ENCODE data around the gene ALPP.
"Not testable (repeated sequence)": the region's sequence is repeated elsewhere in the genome, so short reads cannot be mapped to it uniquely, and the experiment has no call there.

Gene ALPP

DNA sequence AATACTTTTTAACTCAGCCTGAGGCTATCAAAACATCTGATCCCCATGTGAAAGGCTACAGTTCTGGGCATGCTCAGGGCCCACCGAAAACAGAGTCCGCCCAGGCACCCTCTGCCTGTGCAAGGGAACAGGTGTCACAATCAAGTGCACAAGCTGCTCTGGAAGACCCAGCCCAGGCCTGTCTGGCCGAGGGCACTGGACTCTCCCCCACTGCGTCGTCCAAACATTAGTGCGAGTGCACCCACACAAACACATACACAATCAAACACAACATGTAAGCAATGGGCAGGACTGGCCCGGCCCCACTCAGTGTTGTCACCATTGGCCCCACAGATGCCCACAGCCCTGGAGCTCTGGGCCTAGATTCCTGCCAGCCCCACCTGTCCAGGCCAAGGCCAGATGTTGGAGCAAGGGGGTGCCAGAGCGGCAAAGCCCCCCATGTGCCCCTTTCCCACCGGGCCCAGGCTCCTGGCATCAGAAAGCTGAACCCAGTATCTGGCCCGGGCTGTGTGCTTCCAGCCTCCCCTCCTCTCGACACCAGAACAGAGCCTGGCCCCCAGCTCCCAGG lies 27.5 kb downstream of the ALPP start:
- no peaks in the 10 kb centered on the region for H4K20me1 ChIP-seq (ENCODE audit: insufficient read depth)
- H3K9ac ChIP-seq, result no peak overlapping the region

DNA sequence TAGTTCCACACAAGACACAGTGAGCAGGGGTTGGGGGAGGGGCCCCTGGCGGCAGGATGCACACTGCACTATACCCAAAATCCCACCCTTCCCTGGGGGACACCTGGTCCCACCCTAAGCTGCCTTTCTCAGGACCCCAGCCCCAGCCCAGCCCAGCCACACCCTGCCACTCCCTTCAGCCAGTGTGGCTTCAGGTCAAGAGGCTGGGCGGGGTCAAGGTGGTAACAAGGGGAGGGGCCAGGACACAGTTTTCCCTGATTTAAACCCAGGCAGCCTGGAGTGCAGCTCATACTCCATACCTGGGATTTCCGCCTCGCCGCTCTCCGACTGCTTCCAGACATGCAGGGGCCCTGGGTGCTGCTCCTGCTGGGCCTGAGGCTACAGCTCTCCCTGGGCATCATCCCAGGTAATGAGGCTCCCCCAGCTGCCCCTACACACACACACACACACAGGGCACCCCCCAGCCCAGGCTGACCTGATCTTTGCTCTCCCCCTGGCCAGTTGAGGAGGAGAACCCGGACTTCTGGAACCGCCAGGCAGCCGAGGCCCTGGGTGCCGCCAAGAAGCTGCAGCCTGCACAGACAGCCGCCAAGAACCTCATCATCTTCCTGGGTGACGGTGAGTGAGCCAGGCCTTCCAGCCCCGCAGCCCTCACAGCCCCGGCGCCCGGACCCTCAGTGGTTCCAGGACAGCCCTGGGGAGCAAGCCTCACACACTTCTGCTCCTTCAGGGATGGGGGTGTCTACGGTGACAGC lies 28.2 kb downstream of the ALPP start, which contains the start of gene ALPG:
Gene ALPG, plus strand, starts transcription at position 289 of the 755 bp plus-strand sequence. Its CDS starts 51 bp downstream, at position 340.
- H3K4me3 ChIP-seq (IDR thresholded peaks at IDR 0.05; ENCODE audit: insufficient read depth, low read depth, low read length), result no peak within 1 kb of the TSS

More for the DNA sequence above, 27.5 kb downstream of the ALPP start:
- H3K36me3 ChIP-seq (ENCODE audit: insufficient read depth), result no peaks in the 10 kb centered on the region
- TF ChIP-seq, protein P1, sequence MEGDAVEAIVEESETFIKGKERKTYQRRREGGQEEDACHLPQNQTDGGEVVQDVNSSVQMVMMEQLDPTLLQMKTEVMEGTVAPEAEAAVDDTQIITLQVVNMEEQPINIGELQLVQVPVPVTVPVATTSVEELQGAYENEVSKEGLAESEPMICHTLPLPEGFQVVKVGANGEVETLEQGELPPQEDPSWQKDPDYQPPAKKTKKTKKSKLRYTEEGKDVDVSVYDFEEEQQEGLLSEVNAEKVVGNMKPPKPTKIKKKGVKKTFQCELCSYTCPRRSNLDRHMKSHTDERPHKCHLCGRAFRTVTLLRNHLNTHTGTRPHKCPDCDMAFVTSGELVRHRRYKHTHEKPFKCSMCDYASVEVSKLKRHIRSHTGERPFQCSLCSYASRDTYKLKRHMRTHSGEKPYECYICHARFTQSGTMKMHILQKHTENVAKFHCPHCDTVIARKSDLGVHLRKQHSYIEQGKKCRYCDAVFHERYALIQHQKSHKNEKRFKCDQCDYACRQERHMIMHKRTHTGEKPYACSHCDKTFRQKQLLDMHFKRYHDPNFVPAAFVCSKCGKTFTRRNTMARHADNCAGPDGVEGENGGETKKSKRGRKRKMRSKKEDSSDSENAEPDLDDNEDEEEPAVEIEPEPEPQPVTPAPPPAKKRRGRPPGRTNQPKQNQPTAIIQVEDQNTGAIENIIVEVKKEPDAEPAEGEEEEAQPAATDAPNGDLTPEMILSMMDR (conservative IDR thresholded peaks at IDR 0.05; ENCODE audit: low read depth, low read length), result no peak
- H3K4me3 ChIP-seq (IDR thresholded peaks at IDR 0.05; ENCODE audit: insufficient read depth, low read depth, low read length), result no peak overlapping the region
- H3K4me2 ChIP-seq, result no peak overlapping the region
- no peaks in the 10 kb centered on the region for H3K27me3 ChIP-seq (ENCODE audit: insufficient read depth, low read depth)
- no peaks in the 10 kb centered on the region for H3K79me2 ChIP-seq (ENCODE audit: insufficient read depth, low read depth)
- H2AFZ ChIP-seq (ENCODE audit: low read depth), result no peak overlapping the region
- H3K27ac ChIP-seq, result no peak overlapping the region
- no peaks in the 10 kb centered on the region for H3K4me1 ChIP-seq (ENCODE audit: low read depth, poor library complexity, severe bottlenecking)

DNA sequence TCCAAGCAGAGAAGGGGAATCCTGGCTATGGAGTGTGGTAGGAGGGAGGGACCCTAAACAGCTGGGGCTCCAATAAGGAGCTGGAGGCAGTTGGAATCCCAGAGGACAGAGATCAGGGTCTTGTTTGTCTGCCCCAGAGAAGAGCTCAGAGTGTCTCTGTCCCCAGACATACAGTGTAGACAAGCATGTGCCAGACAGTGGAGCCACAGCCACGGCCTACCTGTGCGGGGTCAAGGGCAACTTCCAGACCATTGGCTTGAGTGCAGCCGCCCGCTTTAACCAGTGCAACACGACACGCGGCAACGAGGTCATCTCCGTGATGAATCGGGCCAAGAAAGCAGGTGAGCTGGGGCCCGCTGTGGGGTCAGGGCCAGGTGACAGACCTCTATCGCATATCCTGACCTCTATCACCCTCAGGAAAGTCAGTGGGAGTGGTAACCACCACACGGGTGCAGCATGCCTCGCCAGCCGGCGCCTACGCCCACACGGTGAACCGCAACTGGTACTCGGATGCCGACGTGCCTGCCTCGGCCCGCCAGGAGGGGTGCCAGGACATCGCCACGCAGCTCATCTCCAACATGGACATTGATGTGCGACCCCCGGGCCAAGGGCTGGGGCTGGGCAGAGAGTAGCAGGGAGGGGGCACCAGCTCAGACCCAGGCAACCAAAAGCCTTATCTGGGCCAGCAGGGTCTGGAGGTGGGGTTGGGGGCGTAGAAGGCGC lies 29.0 kb downstream of the ALPP start:
- H3K4me3 ChIP-seq (IDR thresholded peaks at IDR 0.05; ENCODE audit: insufficient read depth, low read depth, low read length); H3K36me3 ChIP-seq (ENCODE audit: insufficient read depth); H3K27me3 ChIP-seq (ENCODE audit: insufficient read depth, low read depth); H3K4me2 ChIP-seq; H3K79me2 ChIP-seq (ENCODE audit: insufficient read depth, low read depth); H4K20me1 ChIP-seq (ENCODE audit: insufficient read depth); H3K9ac ChIP-seq; H3K4me1 ChIP-seq (ENCODE audit: low read depth, poor library complexity, severe bottlenecking); H2AFZ ChIP-seq (ENCODE audit: low read depth); H3K27ac ChIP-seq: not testable (repeated sequence)

More for the DNA sequence above, 28.2 kb downstream of the ALPP start, which contains the start of gene ALPG:
- Histone ChIP-seq H3K27me3 (ENCODE audit: insufficient read depth, low read depth) (no peaks in the 10 kb centered on the region), H3K79me2 (ENCODE audit: insufficient read depth, low read depth) (no peaks in the 10 kb centered on the region), H3K9ac (no peak within 1 kb of the TSS), H3K27ac (no peak within 1 kb of the TSS), H3K4me1 (ENCODE audit: low read depth, poor library complexity, severe bottlenecking) (no peaks in the 10 kb centered on the region), H2AFZ (ENCODE audit: low read depth) (no peak within 1 kb of the TSS), H3K36me3 (ENCODE audit: insufficient read depth) (no peaks in the 10 kb centered on the region), H3K4me2 (no peak within 1 kb of the TSS), H4K20me1 (ENCODE audit: insufficient read depth) (no peaks in the 10 kb centered on the region)
- TF ChIP-seq, protein P1 (conservative IDR thresholded peaks at IDR 0.05; ENCODE audit: low read depth, low read length), result no peak

DNA sequence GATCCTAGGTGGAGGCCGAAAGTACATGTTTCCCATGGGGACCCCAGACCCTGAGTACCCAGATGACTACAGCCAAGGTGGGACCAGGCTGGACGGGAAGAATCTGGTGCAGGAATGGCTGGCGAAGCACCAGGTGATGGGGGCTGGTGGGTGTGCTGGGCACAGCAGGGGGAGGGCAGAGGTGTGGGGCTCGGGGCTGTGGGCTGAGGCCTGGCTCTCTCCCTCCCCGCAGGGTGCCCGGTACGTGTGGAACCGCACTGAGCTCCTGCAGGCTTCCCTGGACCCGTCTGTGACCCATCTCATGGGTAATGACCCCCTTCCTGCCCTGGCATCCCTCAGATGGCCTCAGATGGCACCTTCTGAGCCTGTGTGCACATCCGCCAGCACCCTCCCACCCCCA lies 29.7 kb downstream of the ALPP start:
- not testable (repeated sequence) for H3K4me3 ChIP-seq (IDR thresholded peaks at IDR 0.05; ENCODE audit: insufficient read depth, low read depth, low read length); H3K4me2 ChIP-seq; H3K27ac ChIP-seq; H3K27me3 ChIP-seq (ENCODE audit: insufficient read depth, low read depth); H3K4me1 ChIP-seq (ENCODE audit: low read depth, poor library complexity, severe bottlenecking); H3K79me2 ChIP-seq (ENCODE audit: insufficient read depth, low read depth); H4K20me1 ChIP-seq (ENCODE audit: insufficient read depth); H3K36me3 ChIP-seq (ENCODE audit: insufficient read depth); H3K9ac ChIP-seq; H2AFZ ChIP-seq (ENCODE audit: low read depth)

DNA sequence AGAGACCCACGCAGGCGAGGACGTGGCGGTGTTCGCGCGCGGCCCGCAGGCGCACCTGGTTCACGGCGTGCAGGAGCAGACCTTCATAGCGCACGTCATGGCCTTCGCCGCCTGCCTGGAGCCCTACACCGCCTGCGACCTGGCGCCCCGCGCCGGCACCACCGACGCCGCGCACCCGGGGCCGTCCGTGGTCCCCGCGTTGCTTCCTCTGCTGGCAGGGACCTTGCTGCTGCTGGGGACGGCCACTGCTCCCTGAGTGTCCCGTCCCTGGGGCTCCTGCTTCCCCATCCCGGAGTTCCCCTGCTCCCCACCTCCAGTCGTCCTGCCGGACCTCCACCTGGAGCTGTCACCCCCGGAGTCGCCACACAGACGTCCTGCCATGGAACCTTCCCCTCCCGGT lies 31.1 kb downstream of the ALPP start:
- H3K9ac ChIP-seq; H3K36me3 ChIP-seq (ENCODE audit: insufficient read depth); H3K27ac ChIP-seq; H3K27me3 ChIP-seq (ENCODE audit: insufficient read depth, low read depth); H4K20me1 ChIP-seq (ENCODE audit: insufficient read depth); H3K4me3 ChIP-seq (IDR thresholded peaks at IDR 0.05; ENCODE audit: insufficient read depth, low read depth, low read length); H2AFZ ChIP-seq (ENCODE audit: low read depth); H3K4me1 ChIP-seq (ENCODE audit: low read depth, poor library complexity, severe bottlenecking); H3K4me2 ChIP-seq; H3K79me2 ChIP-seq (ENCODE audit: insufficient read depth, low read depth): not testable (repeated sequence)

Measured in KMS-11 (cell line).